Heart left ventricle (tissue), 16 donors: ENCODE data around the gene GABRR1. TPM values are rescaled to one million over a fixed set of nuclear protein-coding genes. Genes with fewer than 3 reads are reported as not detected.

Source experiments
- ATAC-seq, 4 donors: fragments of 200-7000 bp; cut with Tn5 transposase; one replicate each; pipeline ENCODE4 v1.9.1; 2020 to 2022; ENCODE audit warnings: moderate library complexity in 4 of 4, mild to moderate bottlenecking in 3 of 4, moderate number of reproducible peaks in 1 of 4
- DNase-seq, 5 donors: peaks; one replicate each; pipeline ENCODE4 v3.0.0-alpha.2; 2020
- H3K27ac ChIP-seq, 12 donors: fragments of 200-600 bp; sonication (generic) in 4 of 12; one replicate each; pipeline versions ENCODE4 v1.5.0 to v1.8.0; 2016 to 2022; ENCODE audit warnings: mild to moderate bottlenecking in 2 of 12
- H3K27me3 ChIP-seq, 9 donors: fragments of 200-600 bp; sonication (generic) in 2 of 9; one replicate each; pipeline versions ENCODE4 v1.5.1 to v1.8.0; 2016 to 2022; ENCODE audit warnings: mild to moderate bottlenecking in 3 of 9
- H3K36me3 ChIP-seq, 9 donors: fragments of 200-600 bp; sonication (generic) in 2 of 9; one replicate each; pipeline versions ENCODE4 v1.5.0 to v1.8.0; 2018 to 2022; ENCODE audit warnings: mild to moderate bottlenecking in 2 of 9
- H3K4me1 ChIP-seq, 12 donors: fragments of 200-600 bp; sonication (generic) in 4 of 12; one replicate each; pipeline versions ENCODE4 v1.5.0 to v1.8.0; 2016 to 2022; ENCODE audit warnings: mild to moderate bottlenecking in 3 of 12
- H3K4me3 ChIP-seq, 12 donors: fragments of 200-600 bp; sonication (generic) in 4 of 12; one replicate each; pipeline versions ENCODE4 v1.5.0 to v1.8.0; 2017 to 2022; ENCODE audit warnings: mild to moderate bottlenecking in 9 of 12, moderate library complexity in 4 of 12
- H3K9me3 ChIP-seq, 12 donors: fragments of 200-600 bp; sonication (generic) in 4 of 12; one replicate each; pipeline versions ENCODE4 v1.5.0 to v1.8.0; 2016 to 2022; ENCODE audit warnings: mild to moderate bottlenecking in 1 of 12
- POLR2A ChIP-seq, 2 donors: fragments of 450-650 bp; IDR thresholded peaks; one replicate each; pipeline ENCODE4 v1.6.1; 2017; ENCODE audit warnings: antibody characterized with exemption in 2 of 2, mild to moderate bottlenecking in 2 of 2, moderate library complexity in 2 of 2
- WGBS, 4 donors: extraction: QIAGEN DNeasy Blood & Tissue Kit in 2 of 4; methylation state at CpG; one replicate each; pipeline versions ENCODE4 v1.1.5 to v1.1.7; 2013 to 2018; 5-methylcytosine and 5-hydroxymethylcytosine counted together
- intact Hi-C, 10 donors: fragments of 100-400 bp; cut with DNase I; formaldehyde crosslinking; loops; one replicate each; pipeline versions ENCODE4 v1.11.1 to v1.14.2; 2022
- long read RNA-seq, 3 donors: library from polyadenylated mRNA; unstranded; transcript quantifications; one replicate each; pipeline ENCODE4 v2.0.0, GENCODE V29; 2020 to 2021
- polyA plus RNA-seq, 2 donors: library from polyadenylated mRNA; stranded (reverse); fragments of 200-250 nt; gene quantifications; one replicate each; pipeline ENCODE4 v1.2.3, GENCODE V29; 2013
- total RNA-seq, 9 donors: library from RNA; depleted of rRNA in 2 of 9; stranded (reverse); fragments of >200 nt in 2 of 9; fragmentation: NEBNext Ultra II Directional in 3 of 9; extraction: Animal tissue kit (Norgen Biotek cat#: 25700) in 3 of 9; gene quantifications; one replicate each; pipeline versions ENCODE4 v1.1.0 to v1.2.4, GENCODE V29; 2016 to 2023
- TF ChIP-seq, protein P1 (sequence below), 12 donors: fragments of 200-600 bp; sonication (generic) in 4 of 12; IDR thresholded peaks; one replicate each; pipeline versions ENCODE4 v1.5.0 to v1.8.0; 2018 to 2022; ENCODE audit warnings: antibody characterized with exemption in 12 of 12, mild to moderate bottlenecking in 5 of 12
- donor health status: ischemic (EF 13 %, LVEDD 7.1; RV severe dilation, severe dysfunction).
- donor health status: healthy with polysubstance abuse.
- donor health status: DM: no; HTN: yes; CAD: no.
- donor health status: DM: no; HTN: no; CAD: no.
- donor health status: ischemic (EF 25% LVEDD 6.9; RV normal size, moderate dysfunction).
- donor health status: ischemic (EF 25% LVEDD 5.7; RV mildly dilated, moderate dysfunction).
- donor health status: healthy.
- donor health status: DM: yes; HTN: yes; CAD: no.
- donor health status: ischemic (EF 35%, LVEDD 5.7; RV mildly dilated, moderate dysfunction).
- donor health status: nonischemic (EF 11% LVEDD 7.7; RV severe dilation, severe dysfunction).
- donor health status: DM: yes; HTN: yes; CAD: no.
- donor health status: PGD.
- donor health status: ischemic (EF 29% LVEDD 5.4; RV normal size, mild dysfunction).
- donor health status: nonischemic (EF 23%, LVEDD 6.1; RV moderate dilation, normal function).

Gene GABRR1
- not detected for total RNA-seq
- polyA plus RNA-seq, result not detected
- long read RNA-seq, donor 1, result 0 reads
- long read RNA-seq, donor 2, result 0 reads
- long read RNA-seq, donor 3, result 0 reads

- DNase-seq (peak in 1 of 5 donors; percentile 13), ATAC-seq (no peak)
- intact Hi-C loops, result no loop called here
- Histone ChIP-seq H3K27me3 (no peaks in the 10 kb centered on the region), H3K9me3 (no peaks in the 10 kb centered on the region), H3K27ac (no peak within 1 kb of the TSS), H3K36me3 (no peaks in the 10 kb centered on the region), H3K4me1 (peaks cover 0 to 7% (median 3%) of the 10 kb centered on the region in 12 donors), H3K4me3 (no peak within 1 kb of the TSS)
- no peak for TF ChIP-seq POLR2A (IDR thresholded peaks at IDR 0.05)
- TF ChIP-seq, protein P1, sequence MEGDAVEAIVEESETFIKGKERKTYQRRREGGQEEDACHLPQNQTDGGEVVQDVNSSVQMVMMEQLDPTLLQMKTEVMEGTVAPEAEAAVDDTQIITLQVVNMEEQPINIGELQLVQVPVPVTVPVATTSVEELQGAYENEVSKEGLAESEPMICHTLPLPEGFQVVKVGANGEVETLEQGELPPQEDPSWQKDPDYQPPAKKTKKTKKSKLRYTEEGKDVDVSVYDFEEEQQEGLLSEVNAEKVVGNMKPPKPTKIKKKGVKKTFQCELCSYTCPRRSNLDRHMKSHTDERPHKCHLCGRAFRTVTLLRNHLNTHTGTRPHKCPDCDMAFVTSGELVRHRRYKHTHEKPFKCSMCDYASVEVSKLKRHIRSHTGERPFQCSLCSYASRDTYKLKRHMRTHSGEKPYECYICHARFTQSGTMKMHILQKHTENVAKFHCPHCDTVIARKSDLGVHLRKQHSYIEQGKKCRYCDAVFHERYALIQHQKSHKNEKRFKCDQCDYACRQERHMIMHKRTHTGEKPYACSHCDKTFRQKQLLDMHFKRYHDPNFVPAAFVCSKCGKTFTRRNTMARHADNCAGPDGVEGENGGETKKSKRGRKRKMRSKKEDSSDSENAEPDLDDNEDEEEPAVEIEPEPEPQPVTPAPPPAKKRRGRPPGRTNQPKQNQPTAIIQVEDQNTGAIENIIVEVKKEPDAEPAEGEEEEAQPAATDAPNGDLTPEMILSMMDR (IDR thresholded peaks at IDR 0.05), result no peak
- 28 to 46% (median 43%) methylated on average over 10 of the region's 10 CpGs for WGBS, 4 donors
These were observed at the start of gene GABRR1 for GRCh38 chr6:89217299-89217910. GABRR1 (minus strand) TSS chr6:89217358; CDS start chr6:89217322, 36 bp downstream.

DNA sequence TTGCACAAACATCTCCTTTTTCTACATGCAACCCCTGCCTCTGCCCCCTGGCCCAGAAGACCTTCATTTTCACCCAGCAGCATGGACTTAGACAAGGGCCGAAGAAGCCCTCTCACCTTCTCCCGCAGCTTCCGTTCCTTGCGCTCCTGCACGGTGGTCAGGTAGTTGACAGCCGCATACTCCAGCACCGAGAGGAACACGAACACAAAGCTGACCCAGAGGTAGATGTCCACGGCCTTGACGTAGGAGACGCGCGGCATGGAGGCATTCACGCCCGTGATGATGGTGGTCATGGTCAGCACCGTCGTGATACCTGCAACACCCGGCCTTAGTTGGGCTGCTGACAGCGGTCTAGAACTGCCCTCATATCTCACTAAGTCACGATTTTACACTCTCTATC is 47.1 kb upstream of the GABRR1 start:
- Histone ChIP-seq H3K4me3 (no peak overlapping the region), H3K36me3 (no peaks in the 10 kb centered on the region), H3K9me3 (no peaks in the 10 kb centered on the region), H3K27me3 (no peaks in the 10 kb centered on the region), H3K27ac (no peak overlapping the region), H3K4me1 (peaks cover 0 to 11% (median 0%) of the 10 kb centered on the region in 12 donors)
- TF ChIP-seq, protein P1 (IDR thresholded peaks at IDR 0.05), result no peak
- no peak for TF ChIP-seq POLR2A (IDR thresholded peaks at IDR 0.05)
- 95 to 97% (median 96%) methylated on average over 20 of the region's 20 CpGs for WGBS, 4 donors
- intact Hi-C loops, result no loop called here
- ATAC-seq, result no peak
- DNase-seq, result no peak

- no peak overlapping the region for H3K27ac ChIP-seq
- 23 to 26% (median 24%) methylated on average over 5 of the region's 5 CpGs for WGBS, 4 donors
- TF ChIP-seq, protein P1 (IDR thresholded peaks at IDR 0.05), result no peak
- no peak for TF ChIP-seq POLR2A (IDR thresholded peaks at IDR 0.05)
These were observed 43.7 kb upstream of the GABRR1 start for GRCh38 chr6:89260832-89261231.

GRCh38 chr6:89260310-89260709 is 43.2 kb upstream of the GABRR1 start:
- H3K4me3 ChIP-seq, result no peak overlapping the region
- 44 to 50% (median 46%) methylated on average over 4 of the region's 4 CpGs for WGBS, 4 donors
- intact Hi-C loops, result no loop called here
- H3K4me1 ChIP-seq, result peaks cover 0 to 11% (median 0%) of the 10 kb centered on the region in 12 donors
- no peaks in the 10 kb centered on the region for H3K9me3 ChIP-seq
- no peak overlapping the region for H3K27ac ChIP-seq
- DNase-seq, result no peak
- H3K27me3 ChIP-seq, result no peaks in the 10 kb centered on the region
- TF ChIP-seq POLR2A (IDR thresholded peaks at IDR 0.05), result no peak
- TF ChIP-seq, protein P1 (IDR thresholded peaks at IDR 0.05), result no peak
- ATAC-seq, result no peak
- no peaks in the 10 kb centered on the region for H3K36me3 ChIP-seq

More at GRCh38 chr6:89260832-89261231, 43.7 kb upstream of the GABRR1 start:
- Histone ChIP-seq H3K36me3 (no peaks in the 10 kb centered on the region), H3K4me3 (no peak overlapping the region), H3K9me3 (no peaks in the 10 kb centered on the region), H3K4me1 (peaks cover 0 to 11% (median 0%) of the 10 kb centered on the region in 12 donors), H3K27me3 (no peaks in the 10 kb centered on the region)
- ATAC-seq (peak in 2 of 4 donors; percentile 26 to 47), DNase-seq (no peak)
- intact Hi-C loops, result no loop called here
